ENCODE data around the gene PDZRN4.

GRCh38 chr12:41223600-41223999, 35.5 kb downstream of the PDZRN4 start:
- TF ChIP-seq YY1 (IDR thresholded peaks at IDR 0.05; ENCODE audit: insufficient read depth, insufficient read length) (no peak), ZNF274 (IDR thresholded peaks at IDR 0.05; ENCODE audit: low read depth, low read length) (no peak), SUZ12 (IDR thresholded peaks at IDR 0.05; ENCODE audit: extremely low read depth, insufficient read depth, insufficient read length) (no peak)
